Activated gamma-delta T cell treated with anti-CD3 and anti-CD28 coated beads, Interleukin-2, amount 50 U/mL, for 16 hours (primary cell): ENCODE results near the gene PTPN12.
"Not testable (repeated sequence)": the region's sequence is repeated elsewhere in the genome, so short reads cannot be mapped to it uniquely, and the experiment has no call there.

Experiments
- DNase-seq: peaks from one replicate; pipeline ENCODE4 v3.0.0-alpha.2; 2020; ENCODE audit warnings: low read depth

PTPN12 gene

GRCh38 chr7:77538281-77539212 is 1.5 kb downstream of the PTPN12 start:
- DNase-seq, result no peak

GRCh38 chr7:77540402-77540822 is 3.3 kb downstream of the PTPN12 start:
- DNase-seq, result no peak

DNA sequence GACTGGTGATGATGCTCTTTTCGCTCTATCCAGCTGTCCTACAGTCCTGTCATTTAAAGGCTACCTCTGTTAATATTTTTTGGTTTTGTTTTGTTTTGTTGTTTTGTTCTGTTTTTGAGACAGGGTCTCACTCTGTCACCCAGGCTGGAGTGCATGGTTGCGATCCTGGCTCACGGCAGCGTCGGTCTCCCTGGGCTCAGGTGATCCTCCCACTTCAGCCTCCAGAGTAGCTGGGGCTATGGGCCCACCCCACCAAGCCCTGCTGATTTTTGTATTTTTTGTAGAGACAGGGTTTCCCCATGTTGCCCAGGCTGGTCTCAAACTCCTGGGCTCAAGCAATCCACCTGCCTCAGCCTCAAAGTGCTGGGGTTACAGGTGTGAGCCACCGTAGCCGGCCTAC is 3.9 kb downstream of the PTPN12 start:
- DNase-seq, result not testable (repeated sequence)

GRCh38 chr7:77542409-77542808 is 5.3 kb downstream of the PTPN12 start:
- DNase-seq, result no peak

GRCh38 chr7:77542895-77543294 is 5.8 kb downstream of the PTPN12 start:
- DNase-seq, result no peak

GRCh38 chr7:77543910-77544309 is 6.8 kb downstream of the PTPN12 start:
- no peak for DNase-seq

GRCh38 chr7:77544518-77544917 is 7.4 kb downstream of the PTPN12 start:
- DNase-seq, result no peak

DNA sequence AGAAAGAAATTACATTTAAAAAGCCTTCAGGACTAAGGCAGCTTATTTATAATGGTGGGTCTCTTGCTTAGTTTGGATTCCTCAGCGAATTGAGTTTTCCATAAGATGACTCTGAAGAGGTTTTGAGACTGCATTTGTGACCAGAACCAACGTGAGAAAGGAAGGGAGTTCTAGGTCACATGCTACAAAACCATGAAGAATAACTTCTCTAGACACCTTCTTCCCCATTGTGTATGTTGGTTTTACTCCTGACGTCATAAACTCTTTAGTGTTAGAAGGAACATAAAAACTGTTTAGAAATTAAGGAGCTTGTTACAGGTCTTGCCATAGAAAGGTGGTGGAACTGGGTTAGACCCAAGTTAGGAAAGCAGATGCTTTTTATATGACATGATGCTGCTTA is 11.1 kb downstream of the PTPN12 start:
- no peak for DNase-seq

DNA sequence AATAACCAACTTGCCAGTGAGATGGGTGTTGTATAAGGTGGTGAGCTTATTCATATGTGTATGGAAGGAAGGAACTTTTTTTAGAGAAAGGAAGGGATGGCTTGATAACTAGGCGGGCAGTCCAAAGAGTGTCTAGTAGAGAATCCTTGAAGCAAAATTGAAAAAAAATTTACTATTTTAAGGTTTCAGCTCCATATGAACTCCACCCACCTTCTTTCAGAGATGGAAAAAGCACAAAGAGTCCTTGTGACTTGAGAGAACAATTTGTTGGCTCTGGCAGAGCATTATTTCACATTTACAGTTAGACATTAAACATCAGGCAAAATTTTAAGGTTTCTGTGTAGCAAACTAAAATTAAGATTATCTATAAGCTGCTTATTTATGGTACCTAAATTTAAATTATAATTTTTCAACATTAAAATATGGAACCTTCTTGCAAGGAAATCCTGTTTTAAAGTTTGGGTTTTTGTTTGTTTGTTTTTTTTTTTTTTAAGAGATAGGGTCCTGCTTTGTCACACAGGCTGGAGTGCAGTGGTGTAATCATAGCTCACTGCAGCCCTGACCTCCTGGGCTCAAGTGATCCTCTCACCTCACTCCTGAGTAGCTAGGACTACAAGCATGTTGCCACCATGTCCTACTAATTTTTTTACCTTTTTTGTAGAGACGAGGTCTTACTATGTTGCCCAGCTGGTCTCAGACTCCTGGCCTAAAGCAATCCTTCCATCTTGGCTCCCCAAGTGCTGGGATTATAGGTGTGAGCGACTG is 12.2 kb downstream of the PTPN12 start:
- DNase-seq, result no peak

DNA sequence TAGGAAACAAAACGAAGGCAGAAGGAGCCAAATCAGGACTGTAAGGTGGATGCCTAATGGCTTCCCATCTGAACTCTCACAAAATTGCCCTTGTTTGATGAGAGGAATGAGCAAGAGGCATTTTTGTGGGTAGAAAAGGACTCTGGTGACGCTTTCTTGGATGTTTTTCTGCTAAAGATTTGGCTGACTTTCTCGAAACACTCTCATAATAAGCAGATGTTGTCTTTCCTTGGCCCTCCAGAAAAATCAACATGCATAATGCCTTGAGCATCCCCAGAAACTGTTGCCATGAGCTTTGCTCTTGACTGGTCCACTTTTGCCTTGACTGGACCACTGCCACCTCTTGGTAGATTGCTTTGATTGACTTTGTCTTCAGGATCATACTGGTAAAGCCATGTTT is 13.5 kb downstream of the PTPN12 start:
- no peak for DNase-seq

- no peak for DNase-seq
Observed at GRCh38 chr7:77553123-77553522, 16.0 kb downstream of the PTPN12 start.

GRCh38 chr7:77558284-77558967 is 21.3 kb downstream of the PTPN12 start:
- DNase-seq, result no peak

- no peak for DNase-seq
Observed at GRCh38 chr7:77561352-77561751, 24.3 kb downstream of the PTPN12 start.

- DNase-seq, result no peak
Observed at GRCh38 chr7:77563275-77563674, 26.2 kb downstream of the PTPN12 start.

DNA sequence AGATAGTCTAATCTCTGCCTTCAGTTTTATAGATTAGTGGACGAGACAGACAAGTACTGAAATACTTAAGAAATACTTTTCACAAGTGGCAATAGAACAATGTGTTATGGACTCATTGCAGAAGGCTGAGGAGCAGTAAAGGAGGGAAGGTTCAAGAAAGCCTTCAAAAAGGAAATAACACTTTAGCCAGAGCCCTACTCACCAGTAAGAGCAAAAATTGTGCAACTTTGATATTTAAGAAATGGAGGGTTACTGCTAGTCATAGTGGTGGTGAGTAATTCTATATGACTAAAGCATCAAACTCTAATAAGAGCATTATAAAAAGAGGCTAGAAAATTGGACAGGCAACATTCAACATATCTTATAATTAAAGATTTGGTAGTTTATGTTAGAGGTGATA is 28.8 kb downstream of the PTPN12 start:
- no peak for DNase-seq

DNA sequence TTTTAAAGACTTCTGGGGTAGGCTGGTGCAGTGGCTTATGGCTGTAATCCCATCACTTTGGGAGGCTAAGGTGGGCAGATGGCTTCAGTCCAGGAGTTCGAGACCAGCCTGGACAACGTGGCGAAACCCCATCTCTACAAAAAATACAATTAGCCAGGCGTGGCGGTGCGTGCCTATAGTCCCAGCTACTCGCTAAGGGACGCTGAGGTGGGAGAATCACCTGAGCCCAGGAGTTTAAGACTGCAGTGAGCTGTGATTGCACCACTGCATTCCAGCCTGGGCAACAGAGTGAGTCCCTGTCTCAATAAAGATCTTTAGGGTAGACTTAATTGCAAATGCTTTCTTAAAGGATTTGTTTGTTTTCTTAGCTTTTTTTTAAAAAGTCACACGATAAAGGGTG is 29.3 kb downstream of the PTPN12 start:
- no peak for DNase-seq

- DNase-seq, result no peak
Observed at GRCh38 chr7:77569514-77570232, 32.6 kb downstream of the PTPN12 start.

DNA sequence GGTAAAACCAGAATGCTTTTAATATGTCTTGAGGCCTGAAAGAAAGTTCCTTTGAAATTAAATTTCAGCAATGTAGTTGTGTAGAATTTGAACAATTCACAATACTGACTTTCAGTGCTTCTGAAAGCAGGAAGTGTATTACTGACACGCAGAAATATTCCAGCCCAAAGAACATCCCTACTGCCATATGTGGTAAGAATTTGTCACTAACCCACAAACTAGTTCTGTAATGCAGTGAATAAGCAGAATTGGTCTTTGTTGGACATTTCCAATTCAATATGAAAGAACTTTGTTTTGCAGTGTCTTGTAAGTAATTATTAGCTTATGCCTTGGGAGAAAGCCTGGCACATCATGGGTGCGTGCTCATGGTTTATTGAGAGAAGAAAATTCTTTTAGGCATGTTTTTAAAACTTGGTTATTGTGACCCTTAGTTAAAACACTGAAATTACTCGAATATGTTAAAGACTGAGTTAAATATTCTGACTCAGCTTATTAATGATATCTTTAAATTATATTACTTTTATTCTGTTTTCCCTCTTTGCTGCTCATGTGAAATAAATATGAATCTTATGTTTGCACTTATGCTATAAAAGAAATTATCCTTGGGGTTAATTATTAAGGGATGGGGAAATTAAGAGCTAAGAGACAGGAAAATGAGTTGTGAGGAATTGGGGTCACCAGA is 33.4 kb downstream of the PTPN12 start:
- DNase-seq, result no peak

GRCh38 chr7:77571801-77572200 is 34.7 kb downstream of the PTPN12 start:
- no peak for DNase-seq

GRCh38 chr7:77575187-77575586 is 38.1 kb downstream of the PTPN12 start:
- DNase-seq, result no peak

- DNase-seq, result no peak
Observed at GRCh38 chr7:77576856-77577255, 39.8 kb downstream of the PTPN12 start.
